ENCODE measurements around the gene HPCAL4.

HPCAL4 gene

DNA sequence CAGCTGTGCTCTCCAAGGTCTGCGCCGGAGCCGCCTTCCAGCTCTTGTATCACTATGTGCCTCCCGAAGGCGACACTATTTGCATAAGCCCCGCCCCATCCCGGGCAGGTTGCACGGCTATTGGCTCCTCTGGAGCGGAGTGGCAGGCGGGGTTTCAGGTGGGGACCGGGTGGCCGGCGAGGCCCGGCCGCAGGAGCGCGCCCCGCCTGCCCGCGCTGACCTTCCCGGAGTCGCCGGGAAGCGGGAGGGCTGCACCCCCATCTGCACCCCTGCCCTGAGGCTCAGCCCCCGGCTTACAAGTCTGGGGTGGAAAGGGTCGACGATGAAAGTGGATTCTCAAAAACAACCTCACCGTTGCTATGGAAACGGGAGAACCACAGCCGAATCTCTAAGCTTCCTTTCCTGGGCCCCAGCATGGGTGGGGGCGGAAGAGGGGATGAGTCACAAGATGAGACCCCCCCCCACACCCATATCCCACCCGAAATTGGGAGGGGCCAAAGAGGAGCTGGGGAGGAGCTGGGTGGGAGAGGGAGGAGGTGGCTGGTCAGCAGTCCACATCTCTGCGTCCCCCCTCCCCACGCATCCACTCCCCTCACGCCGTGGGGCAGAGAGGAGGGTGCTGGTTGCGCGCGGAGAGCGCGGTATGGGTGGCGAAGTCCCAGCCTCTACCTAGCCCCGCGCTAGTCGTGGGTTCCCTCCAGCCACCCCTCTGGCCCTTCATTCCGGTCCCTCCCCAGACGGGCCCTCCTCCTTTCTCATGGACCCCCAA is at the start of gene HPCAL4:
Gene HPCAL4, minus strand, starts transcription at position 51 of the 769 bp plus-strand sequence. CDS start 6,830 bp downstream, outside the sequence.
- DNase-seq (ENCODE audit: insufficient read length, low spot score) (peak; percentile 89), FAIRE-seq (peak; percentile 89)

DNA sequence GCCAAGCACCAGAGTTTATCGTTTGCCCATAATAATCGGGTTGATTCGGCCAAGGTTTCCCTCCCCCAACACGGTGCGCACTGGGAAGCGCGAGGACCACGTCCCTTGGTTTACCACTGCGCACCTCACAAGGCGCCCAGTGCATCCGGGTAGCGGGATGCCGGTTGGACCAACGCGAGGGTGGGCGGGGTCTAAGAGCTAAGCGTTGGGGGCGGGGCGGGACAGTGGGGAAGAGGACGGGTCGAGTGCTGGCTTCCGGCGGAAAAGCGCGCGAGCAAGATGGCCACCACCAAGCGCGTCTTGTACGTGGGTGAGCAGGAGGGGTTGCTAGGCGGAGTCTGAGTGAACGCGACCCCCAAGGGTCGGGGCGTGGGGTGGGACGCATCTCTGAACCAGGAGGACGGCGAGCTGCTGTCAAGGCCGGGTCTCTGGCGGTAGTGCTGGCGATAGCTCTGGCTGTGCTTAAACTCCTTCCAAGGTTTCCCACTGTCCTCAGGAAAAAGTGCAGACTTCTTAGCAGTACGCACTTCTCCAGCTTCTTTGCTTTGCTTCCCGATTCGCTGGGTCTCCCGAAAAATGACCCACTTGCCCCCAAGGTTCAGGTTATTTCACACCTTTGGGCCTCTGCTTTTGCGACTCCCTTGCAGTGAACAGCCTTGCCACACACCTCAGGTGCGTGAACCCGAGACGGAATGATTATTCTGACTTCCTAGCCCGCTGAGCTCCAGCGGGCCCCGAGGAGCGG is 47.6 kb upstream of the HPCAL4 start, which contains the start of gene PPIE:
Gene PPIE, plus strand, starts transcription at position 261 of the 745 bp plus-strand sequence. Its CDS starts 19 bp downstream, at position 280.
- DNase-seq (ENCODE audit: insufficient read length, low spot score) (peak; percentile 82), FAIRE-seq (peak; percentile 91)

DNA sequence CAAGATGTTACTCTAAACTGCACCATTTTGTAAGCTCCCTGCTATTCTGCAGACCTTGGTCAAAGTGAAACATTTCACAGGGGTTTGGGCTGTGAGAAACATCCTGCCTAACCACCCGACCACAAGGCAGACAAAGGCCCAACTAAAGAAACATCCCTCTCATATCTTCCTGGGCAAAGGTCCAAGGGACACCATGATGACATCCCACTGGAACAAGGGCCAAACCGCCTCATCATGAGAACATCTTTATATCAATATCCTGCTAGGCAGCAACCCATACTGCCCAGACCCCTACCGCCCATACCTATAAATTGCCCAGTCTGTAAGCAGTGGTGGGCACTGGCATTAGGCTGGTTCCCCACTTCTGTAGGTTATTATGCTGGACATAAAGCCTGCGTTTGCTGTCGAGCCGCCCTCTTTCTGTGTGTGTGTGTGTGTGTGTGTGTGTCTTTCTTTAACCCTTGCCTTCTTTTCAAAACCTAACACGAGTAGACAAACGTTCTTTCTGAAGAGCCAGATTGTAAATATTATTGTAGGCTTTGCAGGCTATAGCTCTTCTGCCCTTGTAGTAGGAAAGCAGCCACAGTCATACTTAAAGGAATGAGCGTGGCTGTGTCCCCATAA is 46.4 kb upstream of the HPCAL4 start:
- no peak for FAIRE-seq
- DNase-seq (ENCODE audit: insufficient read length, low spot score) = no peak

DNA sequence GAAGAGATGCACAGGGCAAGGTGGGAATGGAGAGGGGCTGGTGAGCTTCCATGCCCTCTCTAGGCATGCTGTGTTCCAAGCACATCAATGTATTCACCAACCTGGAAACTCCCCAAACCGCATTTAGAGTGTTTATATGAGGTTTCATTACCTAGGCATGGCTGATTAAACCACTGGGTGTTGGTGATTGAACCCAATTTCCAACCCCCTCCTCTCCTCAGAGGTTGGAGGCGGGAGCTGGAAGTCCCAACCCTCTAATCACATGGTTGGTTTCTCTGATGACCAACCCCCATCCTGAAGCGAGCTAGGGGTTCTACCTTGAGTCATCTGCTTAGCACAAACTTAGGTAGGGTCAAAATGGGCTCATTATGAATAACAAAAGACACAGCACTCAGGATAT is 44.5 kb upstream of the HPCAL4 start:
- DNase-seq (ENCODE audit: insufficient read length, low spot score) (no peak), FAIRE-seq (no peak)

DNA sequence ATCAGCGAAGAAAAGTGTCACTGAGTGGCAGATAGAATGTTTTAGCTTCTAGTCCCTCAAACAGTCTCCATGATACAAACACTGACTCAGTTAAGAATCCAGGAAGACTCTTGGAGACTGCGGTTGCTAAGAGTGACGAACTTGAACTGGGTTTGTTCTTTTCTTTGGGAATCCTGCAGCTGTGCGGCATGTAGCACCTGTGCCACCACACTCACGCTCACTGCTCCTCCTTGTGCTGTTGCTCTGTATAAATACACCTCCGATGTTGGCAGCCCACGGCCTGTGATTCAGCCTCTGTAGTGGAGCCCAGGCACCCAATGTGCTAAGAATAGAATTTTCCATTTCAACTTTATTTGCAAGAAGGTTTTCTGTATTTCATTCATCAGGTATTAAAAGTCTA is 41.9 kb upstream of the HPCAL4 start:
- DNase-seq (ENCODE audit: insufficient read length, low spot score) = no peak
- FAIRE-seq = no peak

DNA sequence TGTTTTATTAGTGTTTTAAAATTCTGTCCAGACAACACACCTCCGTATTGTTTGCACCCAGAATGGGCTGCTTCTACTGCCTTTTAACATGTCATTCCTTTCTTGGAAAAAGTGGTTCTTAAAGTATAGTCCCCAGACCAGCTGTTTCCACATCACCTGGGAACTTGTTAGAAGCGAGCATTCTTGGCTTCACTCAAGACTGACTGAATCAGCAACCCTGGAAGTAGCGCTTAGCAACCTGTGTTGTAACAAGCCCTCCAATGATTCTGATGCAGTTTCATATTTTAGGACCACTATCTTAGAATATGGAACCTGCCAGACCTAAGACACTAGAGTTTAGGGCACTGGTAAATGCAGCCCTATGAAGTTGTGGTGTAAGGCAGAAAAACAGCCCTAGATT is 41.5 kb upstream of the HPCAL4 start:
- DNase-seq (ENCODE audit: insufficient read length, low spot score) = no peak

DNA sequence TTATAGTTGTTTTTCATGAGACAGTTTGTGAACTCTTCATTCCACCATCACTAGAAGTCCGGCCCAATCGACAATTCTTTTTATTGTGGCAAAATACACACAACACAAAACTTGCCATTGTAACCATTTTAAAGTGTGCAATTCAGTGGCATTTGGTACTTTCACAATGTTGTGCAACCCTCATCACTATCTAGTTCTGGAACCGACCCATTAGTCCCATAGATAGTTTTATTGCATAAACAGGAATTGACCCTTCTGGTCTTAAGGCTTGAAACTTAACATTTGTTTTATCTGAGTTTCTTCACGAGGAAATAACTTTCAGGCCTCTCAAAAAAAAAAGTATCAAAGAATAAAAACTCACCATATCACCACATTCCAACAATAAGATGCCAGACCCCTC is 38.6 kb upstream of the HPCAL4 start:
- FAIRE-seq (no peak), DNase-seq (ENCODE audit: insufficient read length, low spot score) (no peak)

More for the DNA sequence above, 41.5 kb upstream of the HPCAL4 start:
- no peak for FAIRE-seq

DNA sequence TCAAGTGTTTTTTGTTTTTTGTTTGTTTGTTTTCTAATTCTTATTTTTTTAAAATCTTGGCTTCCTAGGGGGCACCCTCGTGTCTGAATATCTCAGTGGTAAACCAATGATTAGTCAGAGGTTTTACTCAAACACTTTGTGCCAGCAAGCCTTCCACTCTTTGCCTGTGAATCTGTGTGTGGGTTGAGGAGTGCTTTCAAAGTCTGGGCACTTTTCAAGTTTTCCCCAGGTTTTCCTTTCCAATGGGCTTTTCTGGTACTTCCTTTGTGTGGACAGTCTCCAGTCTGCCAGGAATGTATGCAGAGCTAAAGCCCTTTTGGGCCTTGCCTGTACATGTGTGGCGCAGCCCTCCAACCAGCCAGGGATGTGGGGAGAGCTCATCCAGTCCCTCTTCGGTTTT is 37.8 kb upstream of the HPCAL4 start:
- DNase-seq (ENCODE audit: insufficient read length, low spot score) (peak; percentile 8), FAIRE-seq (no peak)

DNA sequence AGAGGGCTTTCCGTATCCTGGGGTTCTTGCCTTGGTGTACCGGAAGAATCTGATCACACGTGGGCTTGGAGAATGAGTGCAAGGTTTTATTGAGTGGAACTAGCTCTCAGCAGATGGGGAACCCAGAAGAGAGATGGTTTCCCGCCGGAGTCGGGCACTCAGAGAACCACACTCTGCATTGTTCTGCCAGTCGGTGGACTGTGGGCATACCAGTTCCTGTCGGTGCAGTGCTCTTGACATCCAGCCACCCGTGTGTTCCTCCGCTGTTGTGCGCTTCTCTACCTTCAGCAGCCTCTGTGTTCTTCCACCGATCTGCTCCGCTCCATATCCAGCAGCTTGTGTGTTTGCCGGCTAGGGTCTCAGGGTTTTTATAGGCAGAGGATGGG is 36.7 kb upstream of the HPCAL4 start:
- DNase-seq (ENCODE audit: insufficient read length, low spot score) (no peak), FAIRE-seq (no peak)

DNA sequence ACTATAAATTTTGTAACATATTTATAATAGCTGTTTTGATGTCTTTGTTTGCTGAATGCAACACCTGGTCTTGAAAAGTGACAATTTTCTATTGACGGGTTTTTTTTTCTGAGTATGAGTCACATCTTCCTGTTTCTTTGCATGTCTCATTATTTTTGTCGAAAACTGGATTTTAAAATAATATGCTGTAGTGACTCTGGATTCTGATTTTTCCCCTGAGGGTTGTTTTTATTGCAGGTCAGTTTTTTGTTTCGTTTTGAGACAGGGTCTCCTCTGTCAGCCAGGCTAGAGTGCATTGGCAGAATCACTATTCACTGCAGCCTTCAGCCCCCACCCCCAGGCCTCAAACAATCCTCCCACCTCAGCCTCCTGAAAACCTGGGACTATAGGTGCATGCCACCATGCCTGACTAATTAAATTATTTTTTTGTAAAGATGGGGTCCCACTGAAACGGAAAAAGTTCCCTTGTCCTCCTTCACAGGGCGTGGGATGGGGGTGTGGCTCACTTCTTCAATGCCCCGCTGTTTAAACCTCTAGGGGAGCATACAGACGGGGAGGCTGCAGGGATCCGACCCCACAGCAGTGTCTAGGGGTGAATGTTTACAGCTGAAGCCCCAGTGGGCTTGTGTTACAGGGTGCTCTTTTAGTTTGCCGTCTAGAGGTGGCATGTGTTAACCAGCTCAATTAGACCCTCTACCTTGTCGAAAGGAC is 36.1 kb upstream of the HPCAL4 start:
- DNase-seq (ENCODE audit: insufficient read length, low spot score) = no peak

DNA sequence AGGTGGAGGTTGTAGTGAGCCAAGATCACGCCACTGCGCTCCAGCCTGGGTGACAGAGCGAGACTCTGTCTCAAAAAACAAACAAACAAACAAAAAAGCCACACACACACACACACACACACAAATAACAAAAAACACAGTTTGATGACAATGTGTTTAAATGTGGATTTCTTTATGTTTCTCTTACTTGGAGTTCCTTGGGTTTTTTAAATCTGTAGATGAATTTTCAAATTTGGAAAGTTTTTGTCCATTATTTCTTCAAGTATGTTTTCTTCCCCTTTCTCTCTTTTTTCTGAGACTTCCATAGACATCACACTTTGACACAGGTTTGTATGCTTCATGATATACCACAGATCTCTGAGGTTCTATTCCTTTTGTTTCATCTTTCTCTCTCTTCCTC is 35.4 kb upstream of the HPCAL4 start:
- DNase-seq (ENCODE audit: insufficient read length, low spot score) = no peak
- FAIRE-seq = no peak

More for the DNA sequence above, 36.1 kb upstream of the HPCAL4 start:
- no peak for FAIRE-seq

DNA sequence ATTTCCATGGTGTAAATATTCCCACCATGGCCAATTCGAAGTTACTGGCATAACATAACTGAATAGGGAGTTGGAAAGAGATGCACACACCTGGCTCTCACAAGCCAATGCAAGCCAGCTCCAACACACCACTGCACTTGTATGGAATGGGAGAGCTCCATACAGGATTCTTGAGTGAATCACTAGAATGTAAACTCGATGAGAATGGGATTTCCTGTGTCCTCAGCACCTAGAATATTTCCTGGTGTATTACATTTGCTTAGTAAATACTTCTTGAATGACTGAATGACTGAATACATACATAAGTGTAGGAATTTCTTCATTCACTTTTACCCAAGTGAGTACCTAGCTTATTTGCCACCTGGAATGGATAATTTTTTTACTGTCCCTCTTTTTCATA is 31.3 kb upstream of the HPCAL4 start:
- FAIRE-seq (no peak), DNase-seq (ENCODE audit: insufficient read length, low spot score) (no peak)

DNA sequence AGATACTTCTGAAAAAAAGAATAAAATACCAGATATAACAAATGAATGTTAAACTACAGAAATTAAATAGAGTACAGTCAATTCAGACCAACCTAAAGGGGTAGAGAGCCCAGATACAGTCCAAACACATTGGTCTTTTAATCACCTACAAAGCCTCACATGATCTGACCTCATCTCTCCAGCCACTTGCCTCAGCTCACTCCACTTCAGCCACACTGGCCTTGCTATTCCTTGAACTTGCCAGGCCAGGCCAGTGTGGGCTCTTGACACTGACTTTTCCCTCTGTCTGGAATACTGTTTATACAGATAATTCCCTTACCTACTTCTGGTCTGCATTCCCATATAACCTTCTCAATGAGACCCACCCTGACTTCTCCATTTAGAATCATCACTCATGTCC is 30.4 kb upstream of the HPCAL4 start:
- DNase-seq (ENCODE audit: insufficient read length, low spot score) (no peak), FAIRE-seq (no peak)

DNA sequence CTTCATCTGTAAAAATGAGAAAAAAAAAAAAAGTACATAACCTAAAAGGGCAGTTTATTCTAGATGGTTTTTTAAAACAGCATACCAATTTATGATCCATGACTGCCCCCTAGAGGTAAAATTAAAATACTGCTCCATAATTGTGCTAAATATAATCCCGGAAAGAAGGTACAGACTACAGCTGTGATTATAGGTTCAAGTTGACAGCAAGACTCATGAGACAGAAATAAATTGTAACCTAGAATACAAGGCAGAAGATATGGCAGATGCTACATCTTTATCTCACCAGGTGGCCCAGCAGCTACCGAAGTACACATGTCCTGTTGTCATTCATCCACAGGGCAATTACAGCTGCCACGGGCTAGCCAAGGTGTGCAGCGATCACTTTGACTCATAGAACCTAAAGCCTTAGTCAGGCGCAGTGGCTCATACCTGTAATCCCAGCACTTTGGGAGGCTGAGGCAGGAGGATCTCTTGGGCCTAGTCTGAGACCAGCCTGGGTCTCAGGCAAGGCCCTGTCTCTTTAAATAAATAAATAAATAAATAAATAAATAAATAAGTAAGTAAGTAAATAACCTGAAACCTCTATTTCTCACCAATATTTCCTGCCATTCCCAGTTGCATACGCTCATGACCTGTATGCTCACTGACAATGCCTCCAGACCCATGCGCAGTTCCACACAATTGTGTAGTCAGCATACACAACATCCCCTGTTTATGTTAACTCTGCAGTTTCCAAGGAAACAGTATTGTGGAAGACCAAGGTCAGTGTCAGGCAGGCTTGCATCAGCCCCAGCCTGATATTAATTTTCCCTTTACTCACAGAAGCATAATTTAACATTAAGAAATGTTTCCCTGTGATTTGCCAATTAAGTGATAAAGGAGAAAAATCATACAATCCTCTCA is 29.1 kb upstream of the HPCAL4 start:
- DNase-seq (ENCODE audit: insufficient read length, low spot score) (peak; percentile 38), FAIRE-seq (no peak)

DNA sequence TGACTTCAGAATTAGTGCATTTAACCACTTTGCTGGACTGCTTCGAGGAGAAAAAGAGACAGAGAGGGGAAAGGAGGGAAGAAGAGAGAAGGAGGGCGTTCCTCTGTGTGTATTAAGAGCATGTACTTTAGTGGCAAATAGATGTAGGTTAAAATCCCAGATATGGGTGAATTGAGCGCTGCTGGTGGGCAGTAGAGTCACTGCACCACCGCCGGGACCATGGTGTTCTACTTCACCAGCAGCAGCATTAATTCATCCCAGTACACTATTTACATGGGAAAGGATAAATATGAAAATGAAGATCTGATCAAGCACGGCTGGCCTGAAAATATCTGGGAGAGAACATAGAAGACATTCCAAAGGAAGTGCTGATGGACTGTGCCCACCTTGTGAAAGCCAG is 26.6 kb upstream of the HPCAL4 start:
- DNase-seq (ENCODE audit: insufficient read length, low spot score) (no peak), FAIRE-seq (no peak)

DNA sequence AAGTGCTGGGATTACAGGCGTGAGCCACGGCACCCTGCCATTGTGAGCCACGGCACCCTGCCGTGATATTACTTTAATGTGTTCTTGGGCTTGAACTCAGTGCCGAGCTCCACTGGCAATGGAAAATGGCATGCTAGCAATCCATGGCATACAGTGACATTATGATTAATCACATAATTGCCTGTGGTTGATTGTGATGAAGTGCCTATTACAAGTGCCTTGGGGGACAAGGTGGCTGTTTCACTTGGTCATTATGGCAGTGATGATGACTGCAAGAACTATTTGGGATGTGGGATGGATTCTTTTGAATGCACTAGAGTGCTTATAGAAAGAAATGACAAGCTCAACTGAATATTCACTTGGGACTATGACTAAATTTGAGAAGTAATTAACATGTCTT is 22.3 kb upstream of the HPCAL4 start:
- DNase-seq (ENCODE audit: insufficient read length, low spot score) = no peak
- FAIRE-seq = no peak

DNA sequence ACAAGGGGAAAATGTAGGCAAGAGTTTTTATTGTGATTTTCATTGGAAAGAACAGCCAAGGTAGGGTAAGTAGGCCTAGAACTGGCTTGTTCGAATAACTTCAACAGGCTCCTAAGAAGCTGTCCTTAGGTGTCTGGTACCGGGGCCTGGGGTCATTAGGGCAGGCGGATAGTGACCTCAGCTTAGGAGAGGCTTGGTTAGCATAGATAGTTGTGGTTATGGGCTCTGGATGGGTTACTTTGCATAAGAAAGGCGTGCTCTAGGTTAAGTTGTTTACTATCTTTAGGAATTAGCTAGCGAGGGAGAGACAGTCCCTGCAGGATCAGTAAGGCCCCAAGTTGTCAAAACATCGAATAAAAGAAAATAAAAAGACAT is 20.7 kb upstream of the HPCAL4 start:
- FAIRE-seq (no peak), DNase-seq (ENCODE audit: insufficient read length, low spot score) (no peak)

DNA sequence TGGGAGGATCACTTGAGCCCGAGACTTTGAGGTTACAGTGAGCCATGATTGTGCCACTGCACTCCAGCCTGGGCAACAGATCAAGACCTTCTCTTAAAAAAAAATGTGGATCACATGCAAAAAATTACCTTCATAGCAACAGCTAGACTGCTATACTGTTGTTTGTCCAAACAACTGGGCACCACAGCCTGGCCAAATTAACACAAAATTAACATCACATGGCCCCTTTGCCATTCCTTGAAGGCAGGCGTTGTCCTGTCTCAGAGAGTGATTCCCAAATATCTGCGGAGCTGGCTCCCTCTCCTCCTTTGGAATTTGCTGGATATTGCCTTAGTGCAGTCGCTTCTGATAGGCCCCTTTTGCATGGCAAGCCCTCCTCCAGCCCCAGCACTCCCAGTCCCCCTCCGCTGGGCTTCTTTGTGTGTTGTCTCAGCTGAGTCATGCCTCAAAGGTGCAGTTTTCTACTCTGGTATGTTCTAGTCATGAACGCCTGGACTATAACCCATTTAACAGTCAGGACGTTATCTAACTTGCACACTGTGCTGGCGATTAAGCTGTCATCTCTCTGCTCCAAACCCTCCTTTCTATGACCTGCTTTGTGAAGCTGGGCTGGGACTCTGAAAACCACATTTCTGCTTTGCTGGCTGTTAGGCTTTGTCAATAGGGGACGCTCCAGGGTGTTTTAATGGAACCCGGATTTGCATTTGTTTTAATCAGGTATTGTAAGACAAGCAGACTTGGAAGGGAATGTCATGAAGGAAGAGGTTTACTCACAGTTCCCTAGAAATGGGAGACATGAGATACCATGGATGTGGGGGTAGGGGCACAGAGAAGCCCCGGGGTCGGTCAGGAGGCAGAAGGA is 20.1 kb upstream of the HPCAL4 start:
- DNase-seq (ENCODE audit: insufficient read length, low spot score) (no peak), FAIRE-seq (no peak)

DNA sequence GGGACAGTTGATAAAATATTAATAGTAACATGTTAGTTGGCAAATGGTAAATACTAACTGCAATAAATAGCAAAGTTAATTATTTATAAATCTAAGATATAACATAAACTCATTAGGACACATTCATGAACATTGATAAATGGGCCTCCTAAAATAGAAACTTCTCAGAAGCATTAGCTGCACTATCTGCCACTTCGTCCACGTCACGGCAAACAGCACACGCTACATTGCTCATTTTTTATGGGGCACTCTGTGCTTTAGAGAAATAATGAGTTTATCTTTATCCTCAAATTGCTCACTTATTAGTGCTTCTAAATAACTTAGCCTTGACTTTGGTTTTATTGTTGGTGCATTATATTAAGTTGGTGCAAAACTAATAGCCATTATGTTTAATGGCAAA is 16.3 kb upstream of the HPCAL4 start:
- FAIRE-seq (no peak), DNase-seq (ENCODE audit: insufficient read length, low spot score) (no peak)
